ENCODE results near the gene PDZD8. TPM values are rescaled to one million over a fixed set of nuclear protein-coding genes. Genes with fewer than 3 reads are reported as not detected.

The PDZD8 gene
- total and polyA plus RNA-seq, 2 experiments from 2014 or later: 4.7 to 12.9 TPM

DNA sequence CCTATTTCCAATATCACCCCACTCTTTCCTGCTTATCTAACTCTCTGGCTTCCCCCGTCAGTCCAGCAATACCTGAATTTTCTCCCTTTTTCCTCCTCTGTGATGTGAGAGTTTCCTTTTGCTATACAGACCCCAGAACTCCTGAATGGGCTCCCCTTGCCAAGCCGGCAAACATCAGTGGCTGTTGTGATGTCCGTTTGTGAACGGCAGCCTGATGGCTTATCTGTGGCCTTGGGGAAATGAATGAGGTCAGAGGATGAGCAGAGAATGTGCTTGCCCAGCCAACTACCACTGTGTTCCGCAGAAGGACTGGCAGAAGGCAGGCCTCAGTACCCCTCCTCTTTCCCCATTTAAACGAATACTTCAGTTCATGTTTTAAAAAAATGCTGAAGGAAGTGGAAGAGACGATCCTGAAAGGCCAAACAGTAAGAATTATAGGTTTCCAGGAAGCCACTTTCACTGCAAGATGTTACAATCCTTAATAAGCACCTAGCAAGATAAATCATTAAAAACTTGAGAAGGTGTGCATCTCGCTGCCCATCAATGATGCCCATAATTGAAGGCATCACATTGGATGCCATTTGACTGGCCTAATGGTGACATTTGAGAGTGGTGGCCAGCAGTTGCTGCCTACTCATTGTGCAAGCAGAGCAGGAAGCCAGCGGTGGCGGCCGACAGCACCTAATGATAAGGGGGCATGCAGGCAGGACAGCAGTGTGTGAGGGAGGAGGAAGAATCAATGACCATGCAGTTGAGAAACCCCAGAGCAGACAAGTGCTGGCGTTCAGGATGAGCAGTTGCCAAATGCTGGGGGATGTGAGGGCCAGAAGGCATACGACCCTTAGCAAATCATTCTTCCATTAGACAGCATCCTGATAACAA, 102.8 kb downstream of the PDZD8 start:
- Histone ChIP-seq H3K4me1 (ENCODE audit: low read depth) (peaks cover 18% of the 10 kb centered on the region), H3K9me3 (ENCODE audit: low read depth) (no peaks in the 10 kb centered on the region), H3K36me3 (no peaks in the 10 kb centered on the region), H3K27me3 (no peaks in the 10 kb centered on the region), H3K27ac (no peak overlapping the region), H3K4me3 (no peak overlapping the region)
- TF ChIP-seq, protein P1, sequence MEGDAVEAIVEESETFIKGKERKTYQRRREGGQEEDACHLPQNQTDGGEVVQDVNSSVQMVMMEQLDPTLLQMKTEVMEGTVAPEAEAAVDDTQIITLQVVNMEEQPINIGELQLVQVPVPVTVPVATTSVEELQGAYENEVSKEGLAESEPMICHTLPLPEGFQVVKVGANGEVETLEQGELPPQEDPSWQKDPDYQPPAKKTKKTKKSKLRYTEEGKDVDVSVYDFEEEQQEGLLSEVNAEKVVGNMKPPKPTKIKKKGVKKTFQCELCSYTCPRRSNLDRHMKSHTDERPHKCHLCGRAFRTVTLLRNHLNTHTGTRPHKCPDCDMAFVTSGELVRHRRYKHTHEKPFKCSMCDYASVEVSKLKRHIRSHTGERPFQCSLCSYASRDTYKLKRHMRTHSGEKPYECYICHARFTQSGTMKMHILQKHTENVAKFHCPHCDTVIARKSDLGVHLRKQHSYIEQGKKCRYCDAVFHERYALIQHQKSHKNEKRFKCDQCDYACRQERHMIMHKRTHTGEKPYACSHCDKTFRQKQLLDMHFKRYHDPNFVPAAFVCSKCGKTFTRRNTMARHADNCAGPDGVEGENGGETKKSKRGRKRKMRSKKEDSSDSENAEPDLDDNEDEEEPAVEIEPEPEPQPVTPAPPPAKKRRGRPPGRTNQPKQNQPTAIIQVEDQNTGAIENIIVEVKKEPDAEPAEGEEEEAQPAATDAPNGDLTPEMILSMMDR (IDR thresholded peaks at IDR 0.05; ENCODE audit: low read depth, low read length): no peak
- peak in 1 of 2 donors; percentile 40 for DNase-seq (ENCODE audit: low read depth in 1 of 2, low spot score in 1 of 2)

DNA sequence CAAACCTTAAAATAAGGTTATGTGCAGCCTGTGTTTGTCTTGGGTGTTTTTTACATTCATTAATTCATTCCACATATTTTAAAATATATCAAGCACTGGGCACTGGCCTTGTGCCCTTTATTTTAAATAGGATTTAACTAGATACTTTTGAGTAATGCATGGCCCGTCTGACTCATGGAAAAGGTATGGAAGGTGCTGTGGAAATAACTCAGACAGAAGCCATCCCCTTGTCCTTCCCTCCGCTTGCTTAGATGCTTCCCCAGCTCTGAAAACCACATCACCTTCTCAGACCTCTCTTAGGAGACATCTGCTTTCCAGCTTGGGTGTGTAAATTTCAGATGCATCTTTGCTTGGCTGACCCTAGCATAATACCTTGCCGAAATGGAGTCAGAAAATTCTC, 103.8 kb downstream of the PDZD8 start:
- H3K4me1 ChIP-seq (ENCODE audit: low read depth): peaks cover 18% of the 10 kb centered on the region

GRCh38 chr10:117268907-117269306, 106.3 kb downstream of the PDZD8 start:
- TF ChIP-seq, protein P1 (IDR thresholded peaks at IDR 0.05; ENCODE audit: low read depth, low read length): no peak
- no peak for DNase-seq (ENCODE audit: low read depth in 1 of 2, low spot score in 1 of 2)
- H3K27ac ChIP-seq: no peak overlapping the region
- H3K36me3 ChIP-seq: no peaks in the 10 kb centered on the region
- no peaks in the 10 kb centered on the region for H3K27me3 ChIP-seq
- H3K9me3 ChIP-seq (ENCODE audit: low read depth): no peaks in the 10 kb centered on the region
- peaks cover 11% of the 10 kb centered on the region for H3K4me1 ChIP-seq (ENCODE audit: low read depth)
- no peak overlapping the region for H3K4me3 ChIP-seq

More for the DNA sequence above, 103.8 kb downstream of the PDZD8 start:
- Histone ChIP-seq H3K36me3 (no peaks in the 10 kb centered on the region), H3K27ac (no peak overlapping the region), H3K27me3 (no peaks in the 10 kb centered on the region), H3K4me3 (no peak overlapping the region), H3K9me3 (ENCODE audit: low read depth) (no peaks in the 10 kb centered on the region)
- TF ChIP-seq, protein P1 (IDR thresholded peaks at IDR 0.05; ENCODE audit: low read depth, low read length): no peak
- DNase-seq (ENCODE audit: low read depth in 1 of 2, low spot score in 1 of 2): peak in 1 of 2 donors; percentile 4

DNA sequence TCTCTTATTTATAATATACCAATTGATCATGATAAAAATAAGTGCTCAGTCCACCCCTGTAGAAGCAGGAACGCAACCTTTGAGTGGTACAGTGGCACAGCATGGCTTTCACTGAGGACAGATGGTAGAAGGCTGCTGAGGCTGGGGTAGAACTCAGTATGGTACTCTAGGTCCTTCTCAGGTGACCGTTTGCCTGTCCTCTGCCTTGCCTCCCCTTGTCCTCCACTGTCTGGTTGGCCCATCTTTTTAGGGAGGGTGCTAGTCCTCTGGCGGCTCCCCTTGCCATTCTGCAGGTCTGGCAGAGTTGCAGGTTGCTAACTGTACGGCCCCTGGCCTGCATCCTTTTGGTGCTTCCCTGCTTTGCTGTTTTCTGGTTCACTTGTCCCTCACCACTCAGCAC, 107.0 kb downstream of the PDZD8 start:
- TF ChIP-seq, protein P1 (IDR thresholded peaks at IDR 0.05; ENCODE audit: low read depth, low read length): no peak
- no peaks in the 10 kb centered on the region for H3K36me3 ChIP-seq
- H3K9me3 ChIP-seq (ENCODE audit: low read depth): no peaks in the 10 kb centered on the region
- no peak for DNase-seq (ENCODE audit: low read depth in 1 of 2, low spot score in 1 of 2)
- peaks cover 11% of the 10 kb centered on the region for H3K4me1 ChIP-seq (ENCODE audit: low read depth)
- H3K27ac ChIP-seq: no peak overlapping the region
- no peak overlapping the region for H3K4me3 ChIP-seq
- no peaks in the 10 kb centered on the region for H3K27me3 ChIP-seq

DNA sequence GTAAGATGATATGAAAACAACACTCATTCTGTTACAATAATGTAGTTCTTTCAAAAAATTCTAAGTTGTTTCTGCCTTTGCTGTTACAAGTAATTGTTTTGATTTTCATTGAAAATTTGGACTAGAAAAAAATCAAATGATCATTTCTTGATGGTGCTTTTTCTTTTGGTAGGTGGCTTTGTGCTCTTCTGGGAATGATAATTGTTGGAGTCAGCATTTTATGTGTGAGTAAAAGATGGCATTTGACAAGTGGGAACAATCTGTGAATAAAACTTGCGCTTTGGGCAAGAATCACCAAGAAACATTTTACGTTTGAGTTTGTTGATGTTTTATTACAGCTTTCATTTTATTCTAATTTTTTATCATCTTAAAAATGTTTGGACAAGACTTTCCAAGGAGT, 108.4 kb downstream of the PDZD8 start:
- Histone ChIP-seq H3K4me1 (ENCODE audit: low read depth) (no peaks in the 10 kb centered on the region), H3K36me3 (no peaks in the 10 kb centered on the region), H3K9me3 (ENCODE audit: low read depth) (no peaks in the 10 kb centered on the region), H3K27ac (no peak overlapping the region), H3K4me3 (no peak overlapping the region), H3K27me3 (no peaks in the 10 kb centered on the region)
- TF ChIP-seq, protein P1 (IDR thresholded peaks at IDR 0.05; ENCODE audit: low read depth, low read length): no peak
- no peak for DNase-seq (ENCODE audit: low read depth in 1 of 2, low spot score in 1 of 2)
